Adipocyte (in vitro differentiated cells): ENCODE measurements around the gene DES.
A peak's percentile ranks its signal among the peaks of the same experiment; 100 is the strongest.

Experiments used
- DNase-seq: peaks from one replicate; pipeline ENCODE4 v3.0.0-alpha.2; 2015; ENCODE audit warnings: low read depth
- H3K27me3 ChIP-seq: replicated peaks from 2 replicates; pipeline ENCODE4 v1.7.0; 2013; ENCODE audit warnings: mild to moderate bottlenecking, low read length, moderate library complexity; ENCODE audit not compliant: control insufficient read depth, insufficient read depth
- H3K36me3 ChIP-seq: 2 replicates; pipeline ENCODE4 v1.7.0; 2013; ENCODE audit warnings: low read length, mild to moderate bottlenecking, moderate library complexity; ENCODE audit not compliant: control insufficient read depth, insufficient read depth, severe bottlenecking
- H3K4me1 ChIP-seq: 2 replicates; pipeline ENCODE4 v1.7.0; 2013; ENCODE audit warnings: mild to moderate bottlenecking, low read length, moderate library complexity; ENCODE audit not compliant: control insufficient read depth, insufficient read depth
- H3K4me3 ChIP-seq: 2 replicates; pipeline ENCODE4 v1.7.0; 2013; ENCODE audit warnings: mild to moderate bottlenecking, low read length, moderate library complexity
- H3K9ac ChIP-seq: 2 replicates; pipeline ENCODE4 v1.7.0; 2013; ENCODE audit warnings: mild to moderate bottlenecking, low read length, moderate library complexity
- H3K9me3 ChIP-seq: 2 replicates; pipeline ENCODE4 v1.7.0; 2013; ENCODE audit warnings: mild to moderate bottlenecking, low read length, moderate library complexity; ENCODE audit not compliant: control insufficient read depth

DES gene

GRCh38 chr2:219462349-219462748, 44.2 kb downstream of the DES start:
- no peak for DNase-seq
- no peak overlapping the region for H3K9ac ChIP-seq
- peaks cover 20% of the 10 kb centered on the region for H3K4me1 ChIP-seq
- no peaks in the 10 kb centered on the region for H3K27me3 ChIP-seq
- H3K9me3 ChIP-seq = no peaks in the 10 kb centered on the region
- peaks cover 12% of the 10 kb centered on the region for H3K36me3 ChIP-seq
- no peak overlapping the region for H3K4me3 ChIP-seq

DNA sequence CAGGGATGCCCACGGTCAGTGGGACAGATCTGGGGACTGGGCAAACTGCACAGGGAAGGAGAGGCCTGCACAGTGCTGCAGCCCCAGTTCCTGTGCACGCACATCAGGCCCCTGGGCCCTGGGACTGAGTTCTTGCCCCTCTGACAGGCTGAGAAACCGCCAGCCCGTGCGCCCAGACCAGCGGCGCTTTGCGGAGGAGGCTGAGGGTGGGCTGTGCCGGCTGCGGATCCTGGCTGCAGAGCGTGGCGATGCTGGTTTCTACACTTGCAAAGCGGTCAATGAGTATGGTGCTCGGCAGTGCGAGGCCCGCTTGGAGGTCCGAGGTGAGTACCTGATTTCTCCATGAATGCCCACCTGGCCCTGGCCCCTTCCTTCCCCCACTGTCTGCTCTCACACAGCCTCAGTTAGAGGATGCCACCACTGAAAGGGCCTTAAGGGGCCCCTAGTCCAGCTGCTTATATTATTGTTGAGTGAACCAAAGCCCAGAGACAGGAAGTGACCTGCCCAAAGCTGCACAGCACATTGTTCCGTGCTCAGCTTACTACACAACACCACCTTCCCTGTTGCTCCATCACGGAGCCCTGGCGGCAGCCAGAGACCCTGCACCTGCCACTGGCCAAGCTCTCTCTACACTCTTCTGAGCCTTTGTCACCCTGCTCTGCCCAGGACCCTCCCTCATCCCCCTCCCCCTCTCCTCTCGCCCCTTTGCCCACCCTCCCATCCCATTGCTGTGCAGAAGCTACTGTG, 46.3 kb downstream of the DES start:
- Histone ChIP-seq H3K36me3 (peaks cover 12% of the 10 kb centered on the region), H3K9ac (no peak overlapping the region), H3K9me3 (no peaks in the 10 kb centered on the region), H3K27me3 (no peaks in the 10 kb centered on the region), H3K4me1 (peaks cover 23% of the 10 kb centered on the region), H3K4me3 (no peak overlapping the region)
- DNase-seq = no peak

- H3K4me3 ChIP-seq = no peak overlapping the region
- no peaks in the 10 kb centered on the region for H3K9me3 ChIP-seq
- H3K27me3 ChIP-seq = no peaks in the 10 kb centered on the region
These were observed 47.7 kb downstream of the DES start for GRCh38 chr2:219465659-219466561.

DNA sequence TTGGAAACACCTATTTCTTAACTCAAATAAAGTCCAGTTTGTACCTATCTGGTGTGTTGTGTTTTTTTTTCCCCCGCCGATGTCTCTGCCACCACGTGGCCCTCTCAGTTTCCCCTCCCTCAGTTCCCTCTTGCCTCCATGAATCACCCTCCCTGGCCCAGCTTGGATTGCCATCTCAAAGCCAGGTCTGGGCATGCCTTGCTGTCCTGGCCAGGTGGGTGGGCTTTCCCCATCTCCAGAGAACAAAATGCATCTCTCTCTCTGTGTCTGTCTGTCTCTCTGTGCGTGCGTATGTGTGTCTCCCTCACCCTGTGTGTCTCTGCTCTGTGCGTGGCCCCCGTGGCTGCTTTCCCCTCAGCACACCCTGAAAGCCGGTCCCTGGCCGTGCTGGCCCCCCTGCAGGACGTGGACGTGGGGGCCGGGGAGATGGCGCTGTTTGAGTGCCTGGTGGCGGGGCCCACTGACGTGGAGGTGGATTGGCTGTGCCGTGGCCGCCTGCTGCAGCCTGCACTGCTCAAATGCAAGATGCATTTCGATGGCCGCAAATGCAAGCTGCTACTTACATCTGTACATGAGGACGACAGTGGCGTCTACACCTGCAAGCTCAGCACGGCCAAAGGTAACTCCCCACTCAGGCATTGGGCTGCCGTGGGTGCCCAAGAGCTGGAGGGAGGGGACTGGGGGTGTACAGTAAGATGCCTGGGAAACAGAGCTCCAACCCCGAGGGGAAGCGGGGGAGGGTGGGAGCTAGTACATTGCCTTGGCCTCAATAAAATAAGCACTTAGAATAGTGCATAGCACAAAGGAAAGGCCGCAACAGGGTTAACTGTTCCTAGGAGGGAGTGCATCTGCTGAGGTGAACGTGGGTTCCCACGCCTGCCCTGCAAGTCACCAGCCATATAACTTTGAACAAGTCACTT, 48.9 kb downstream of the DES start:
- H3K9me3 ChIP-seq = no peaks in the 10 kb centered on the region

More at GRCh38 chr2:219465659-219466561, 47.7 kb downstream of the DES start:
- no peak overlapping the region for H3K9ac ChIP-seq
- peaks cover 11% of the 10 kb centered on the region for H3K4me1 ChIP-seq
- no peak for DNase-seq
- peaks cover 12% of the 10 kb centered on the region for H3K36me3 ChIP-seq

DNA sequence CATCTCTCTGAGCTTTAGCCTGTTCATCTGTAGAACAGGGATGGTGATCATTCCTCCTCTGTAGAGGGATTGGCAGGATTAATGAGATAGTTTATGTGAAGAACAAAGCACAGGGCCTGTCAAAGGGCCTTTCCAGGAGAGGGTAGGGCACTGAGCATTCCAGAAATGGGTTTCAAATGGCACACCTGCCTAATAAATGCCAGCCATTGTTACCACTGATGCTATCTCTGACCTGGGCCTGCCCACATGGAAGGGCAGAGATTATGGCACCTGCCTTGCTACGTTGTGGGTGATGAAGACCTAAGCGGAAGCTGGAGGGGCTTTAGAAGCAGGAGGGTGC, 49.5 kb downstream of the DES start:
- Histone ChIP-seq H3K36me3 (peaks cover 12% of the 10 kb centered on the region), H3K4me3 (no peak overlapping the region), H3K9ac (no peak overlapping the region), H3K9me3 (no peaks in the 10 kb centered on the region), H3K27me3 (no peaks in the 10 kb centered on the region), H3K4me1 (peaks cover 6% of the 10 kb centered on the region)
- no peak for DNase-seq

More for the DNA sequence above, 48.9 kb downstream of the DES start:
- Histone ChIP-seq H3K4me3 (no peak overlapping the region), H3K36me3 (peaks cover 12% of the 10 kb centered on the region), H3K9ac (no peak overlapping the region), H3K4me1 (peaks cover 6% of the 10 kb centered on the region), H3K27me3 (no peaks in the 10 kb centered on the region)
- no peak for DNase-seq

DNA sequence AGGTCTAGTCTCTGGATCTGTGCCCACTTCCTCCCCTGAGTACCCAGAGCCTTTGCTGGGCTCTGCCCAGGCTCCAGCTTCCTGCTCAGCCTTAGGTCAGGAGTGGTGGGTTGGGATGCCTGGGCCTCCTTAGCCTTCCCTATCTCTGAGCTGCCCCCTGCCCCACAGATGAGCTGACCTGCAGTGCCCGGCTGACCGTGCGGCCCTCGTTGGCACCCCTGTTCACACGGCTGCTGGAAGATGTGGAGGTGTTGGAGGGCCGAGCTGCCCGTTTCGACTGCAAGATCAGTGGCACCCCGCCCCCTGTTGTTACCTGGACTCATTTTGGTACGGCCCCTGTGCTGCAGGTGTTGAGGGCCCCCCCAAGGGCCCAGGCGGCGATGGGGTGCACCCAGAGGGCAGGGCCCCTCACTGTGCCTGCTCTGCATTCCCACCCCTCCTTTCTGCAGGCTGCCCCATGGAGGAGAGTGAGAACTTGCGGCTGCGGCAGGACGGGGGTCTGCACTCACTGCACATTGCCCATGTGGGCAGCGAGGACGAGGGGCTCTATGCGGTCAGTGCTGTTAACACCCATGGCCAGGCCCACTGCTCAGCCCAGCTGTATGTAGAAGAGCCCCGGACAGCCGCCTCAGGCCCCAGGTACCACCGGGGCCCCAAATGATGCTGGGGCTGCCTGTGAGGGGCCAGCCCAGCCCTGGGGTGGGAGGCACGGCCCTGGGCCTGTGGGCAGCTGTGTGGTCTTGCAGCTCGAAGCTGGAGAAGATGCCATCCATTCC, 50.4 kb downstream of the DES start:
- no peak for DNase-seq
- H3K4me3 ChIP-seq = no peak overlapping the region
- no peaks in the 10 kb centered on the region for H3K27me3 ChIP-seq
- H3K36me3 ChIP-seq = peaks cover 14% of the 10 kb centered on the region
- H3K9ac ChIP-seq = no peak overlapping the region
- peaks cover 6% of the 10 kb centered on the region for H3K4me1 ChIP-seq
- H3K9me3 ChIP-seq = no peaks in the 10 kb centered on the region

DNA sequence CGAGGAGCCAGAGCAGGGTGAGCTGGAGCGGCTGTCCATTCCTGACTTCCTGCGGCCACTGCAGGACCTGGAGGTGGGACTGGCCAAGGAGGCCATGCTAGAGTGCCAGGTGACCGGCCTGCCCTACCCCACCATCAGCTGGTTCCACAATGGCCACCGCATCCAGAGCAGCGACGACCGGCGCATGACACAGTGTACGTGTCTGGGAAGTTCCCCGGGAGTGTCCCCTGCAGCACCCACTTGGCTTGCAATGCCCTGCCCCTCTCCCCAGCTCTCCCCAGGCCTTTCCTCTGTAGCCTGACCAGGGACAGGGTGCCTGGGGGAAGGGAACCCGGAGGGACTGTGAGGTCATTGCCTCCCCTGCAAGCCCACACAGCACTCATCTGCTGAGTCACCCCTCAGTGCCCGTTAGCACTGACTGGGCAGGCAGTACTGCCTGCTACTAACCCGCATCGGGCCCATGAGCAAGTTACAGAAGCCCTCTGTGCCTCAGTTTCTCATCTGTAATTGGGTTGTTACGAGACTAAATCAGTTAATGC, 51.1 kb downstream of the DES start:
- no peaks in the 10 kb centered on the region for H3K9me3 ChIP-seq
- peaks cover 14% of the 10 kb centered on the region for H3K36me3 ChIP-seq
- DNase-seq = peak; percentile 54
- no peak overlapping the region for H3K9ac ChIP-seq
- no peak overlapping the region for H3K4me3 ChIP-seq
- peaks cover 6% of the 10 kb centered on the region for H3K4me1 ChIP-seq
- H3K27me3 ChIP-seq = no peaks in the 10 kb centered on the region

DNA sequence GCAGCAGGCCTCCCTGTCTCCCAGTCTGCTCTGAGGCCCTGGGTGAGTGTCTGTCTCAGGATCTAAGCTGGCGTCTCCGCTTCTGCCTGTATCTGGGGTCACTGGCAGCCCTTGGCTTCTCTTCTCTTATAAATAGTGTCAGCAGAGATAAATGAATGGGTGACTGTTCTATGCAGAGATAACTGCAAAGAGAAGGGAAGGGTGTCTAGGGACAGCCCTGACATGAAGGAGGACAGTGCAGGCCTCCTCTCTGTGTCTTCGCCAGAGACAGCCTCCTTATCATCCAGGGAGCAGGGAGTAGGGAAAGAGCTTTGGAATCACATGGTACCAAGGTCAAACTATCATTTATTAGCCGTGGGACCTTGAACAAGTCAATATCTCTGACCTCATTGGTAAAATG, 52.3 kb downstream of the DES start:
- no peak for DNase-seq
- Histone ChIP-seq H3K9me3 (no peaks in the 10 kb centered on the region), H3K4me3 (no peak overlapping the region), H3K9ac (no peak overlapping the region), H3K27me3 (no peaks in the 10 kb centered on the region), H3K4me1 (peaks cover 6% of the 10 kb centered on the region), H3K36me3 (peaks cover 9% of the 10 kb centered on the region)

DNA sequence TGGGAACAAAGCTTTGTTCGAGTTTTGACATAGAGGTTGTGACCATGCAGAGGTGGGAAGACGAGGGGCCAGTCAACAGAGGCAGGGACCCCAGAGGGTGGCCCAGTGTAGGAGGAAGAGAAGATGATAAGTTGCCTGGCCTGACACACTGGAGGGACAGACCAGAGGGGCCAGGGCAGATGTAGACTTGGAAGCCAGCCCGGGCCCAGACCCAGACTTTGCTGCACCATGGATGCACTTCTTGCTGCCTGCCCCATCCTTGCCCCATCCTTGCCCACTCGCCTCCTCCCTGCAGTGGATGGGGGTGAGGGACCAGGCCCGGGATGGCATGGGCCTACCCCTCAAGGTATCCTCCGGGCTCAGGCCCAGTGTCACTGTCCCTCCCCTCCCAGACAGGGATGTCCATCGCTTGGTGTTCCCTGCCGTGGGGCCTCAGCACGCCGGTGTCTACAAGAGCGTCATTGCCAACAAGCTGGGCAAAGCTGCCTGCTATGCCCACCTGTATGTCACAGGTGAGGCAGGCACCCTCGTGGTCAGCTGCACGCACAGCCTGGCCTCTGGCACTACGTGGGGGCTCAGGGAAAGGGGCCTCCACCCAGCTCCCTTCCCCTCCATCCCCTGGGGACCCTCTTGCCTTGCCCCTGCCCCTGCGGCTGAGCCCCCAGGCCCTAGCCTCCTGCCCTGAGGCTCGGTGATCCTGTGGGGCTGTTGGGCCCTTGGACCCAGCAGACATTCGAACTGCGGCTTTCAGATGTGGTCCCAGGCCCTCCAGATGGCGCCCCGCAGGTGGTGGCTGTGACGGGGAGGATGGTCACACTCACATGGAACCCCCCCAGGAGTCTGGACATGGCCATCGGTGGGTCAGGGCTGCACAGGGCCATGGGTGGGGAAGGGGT, 53.5 kb downstream of the DES start:
- Histone ChIP-seq H3K9ac (no peak overlapping the region), H3K27me3 (no peaks in the 10 kb centered on the region), H3K36me3 (peaks cover 5% of the 10 kb centered on the region), H3K9me3 (no peaks in the 10 kb centered on the region), H3K4me1 (peaks cover 6% of the 10 kb centered on the region), H3K4me3 (no peak overlapping the region)
- DNase-seq = no peak
